ENCODE measurements around the gene TP53.

- TF ChIP-seq, protein P1, sequence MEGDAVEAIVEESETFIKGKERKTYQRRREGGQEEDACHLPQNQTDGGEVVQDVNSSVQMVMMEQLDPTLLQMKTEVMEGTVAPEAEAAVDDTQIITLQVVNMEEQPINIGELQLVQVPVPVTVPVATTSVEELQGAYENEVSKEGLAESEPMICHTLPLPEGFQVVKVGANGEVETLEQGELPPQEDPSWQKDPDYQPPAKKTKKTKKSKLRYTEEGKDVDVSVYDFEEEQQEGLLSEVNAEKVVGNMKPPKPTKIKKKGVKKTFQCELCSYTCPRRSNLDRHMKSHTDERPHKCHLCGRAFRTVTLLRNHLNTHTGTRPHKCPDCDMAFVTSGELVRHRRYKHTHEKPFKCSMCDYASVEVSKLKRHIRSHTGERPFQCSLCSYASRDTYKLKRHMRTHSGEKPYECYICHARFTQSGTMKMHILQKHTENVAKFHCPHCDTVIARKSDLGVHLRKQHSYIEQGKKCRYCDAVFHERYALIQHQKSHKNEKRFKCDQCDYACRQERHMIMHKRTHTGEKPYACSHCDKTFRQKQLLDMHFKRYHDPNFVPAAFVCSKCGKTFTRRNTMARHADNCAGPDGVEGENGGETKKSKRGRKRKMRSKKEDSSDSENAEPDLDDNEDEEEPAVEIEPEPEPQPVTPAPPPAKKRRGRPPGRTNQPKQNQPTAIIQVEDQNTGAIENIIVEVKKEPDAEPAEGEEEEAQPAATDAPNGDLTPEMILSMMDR (IDR thresholded peaks at IDR 0.05): no peak
- TF ChIP-seq ZFX (IDR thresholded peaks at IDR 0.05; ENCODE audit: borderline replicate concordance): no peak
Observed at GRCh38 chr17:7701681-7702080, 14.4 kb upstream of the TP53 start.

All from 22Rv1 (cell line).